NCI-H2196 (cell line): ENCODE results near the gene UBAC2.

ENCODE experiments used
- DNase-seq: peaks from one replicate; lab custom pipeline; 2025; ENCODE audit not compliant: unreplicated experiment; lab: John Stamatoyannopoulos, UW

UBAC2 gene

GRCh38 chr13:99330942-99331341 is 130.3 kb downstream of the UBAC2 start:
- DNase-seq = no peak

- no peak for DNase-seq
Measured at GRCh38 chr13:99331881-99332293, 131.2 kb downstream of the UBAC2 start.

GRCh38 chr13:99332456-99332855 is 131.8 kb downstream of the UBAC2 start:
- DNase-seq = no peak

DNA sequence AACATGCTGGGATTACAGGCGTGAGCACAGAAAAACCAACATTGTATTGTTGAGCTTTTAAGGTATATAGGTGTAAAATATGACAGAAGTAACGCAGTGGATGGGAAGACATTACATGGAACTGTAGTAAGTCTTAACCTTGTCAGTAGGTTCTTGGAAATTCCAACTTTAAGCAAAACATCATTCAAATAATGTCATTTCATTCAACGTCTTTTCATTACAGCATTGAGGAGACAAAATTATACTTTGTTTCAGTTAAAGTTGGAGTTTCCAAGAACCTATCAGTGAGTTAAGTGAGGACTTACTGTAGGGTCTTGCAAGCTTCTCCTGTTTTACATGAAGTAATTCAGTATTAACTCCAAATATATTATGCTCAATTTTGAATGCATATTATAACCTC is 133.6 kb downstream of the UBAC2 start:
- no peak for DNase-seq

DNA sequence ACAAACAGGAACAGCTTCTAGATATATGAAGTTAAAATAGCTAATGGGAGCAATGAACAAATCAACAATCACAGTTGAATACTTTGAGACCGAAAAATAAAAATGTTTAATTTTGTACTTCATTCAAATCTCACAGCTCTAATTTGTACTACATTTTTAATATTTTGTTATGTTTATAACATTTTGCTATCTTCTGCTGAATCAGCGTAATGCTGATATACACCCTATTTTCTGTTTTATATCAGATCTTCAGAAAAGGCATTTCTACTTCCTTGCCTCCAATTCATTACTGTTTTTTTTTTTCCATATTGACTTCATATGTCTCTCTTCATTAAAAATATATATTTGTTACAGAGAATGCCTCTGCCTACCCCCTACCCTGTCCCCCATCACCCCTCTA is 134.4 kb downstream of the UBAC2 start:
- DNase-seq = no peak

GRCh38 chr13:99335603-99336002 is 134.9 kb downstream of the UBAC2 start:
- DNase-seq = no peak

DNA sequence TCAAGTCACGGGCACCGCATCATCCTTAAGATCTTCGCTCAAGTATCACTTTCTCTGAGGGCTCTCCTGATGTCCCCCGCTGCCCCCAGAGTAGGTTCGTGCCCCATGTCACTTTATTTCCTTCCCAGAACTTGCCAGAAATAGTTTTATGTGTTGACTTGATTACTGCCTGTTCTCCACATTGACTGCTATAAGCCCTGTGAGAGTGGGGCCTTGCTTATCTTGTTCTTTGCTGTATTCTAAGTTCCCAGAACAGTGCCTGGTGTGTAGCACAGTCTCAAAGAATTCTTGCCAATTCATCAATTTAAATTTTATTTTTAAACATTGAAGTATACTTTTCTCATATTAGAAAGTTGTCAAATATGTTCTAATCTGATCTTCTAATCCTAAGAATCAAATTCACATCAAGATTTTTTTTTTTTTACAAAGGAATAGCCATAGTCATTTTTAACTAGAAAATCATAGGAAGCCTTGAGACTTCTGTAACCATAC is 138.6 kb downstream of the UBAC2 start:
- DNase-seq = no peak

- no peak for DNase-seq
Measured at GRCh38 chr13:99339736-99340397, 139.2 kb downstream of the UBAC2 start.

- DNase-seq = no peak
Measured at GRCh38 chr13:99340638-99341037, 140.0 kb downstream of the UBAC2 start.

DNA sequence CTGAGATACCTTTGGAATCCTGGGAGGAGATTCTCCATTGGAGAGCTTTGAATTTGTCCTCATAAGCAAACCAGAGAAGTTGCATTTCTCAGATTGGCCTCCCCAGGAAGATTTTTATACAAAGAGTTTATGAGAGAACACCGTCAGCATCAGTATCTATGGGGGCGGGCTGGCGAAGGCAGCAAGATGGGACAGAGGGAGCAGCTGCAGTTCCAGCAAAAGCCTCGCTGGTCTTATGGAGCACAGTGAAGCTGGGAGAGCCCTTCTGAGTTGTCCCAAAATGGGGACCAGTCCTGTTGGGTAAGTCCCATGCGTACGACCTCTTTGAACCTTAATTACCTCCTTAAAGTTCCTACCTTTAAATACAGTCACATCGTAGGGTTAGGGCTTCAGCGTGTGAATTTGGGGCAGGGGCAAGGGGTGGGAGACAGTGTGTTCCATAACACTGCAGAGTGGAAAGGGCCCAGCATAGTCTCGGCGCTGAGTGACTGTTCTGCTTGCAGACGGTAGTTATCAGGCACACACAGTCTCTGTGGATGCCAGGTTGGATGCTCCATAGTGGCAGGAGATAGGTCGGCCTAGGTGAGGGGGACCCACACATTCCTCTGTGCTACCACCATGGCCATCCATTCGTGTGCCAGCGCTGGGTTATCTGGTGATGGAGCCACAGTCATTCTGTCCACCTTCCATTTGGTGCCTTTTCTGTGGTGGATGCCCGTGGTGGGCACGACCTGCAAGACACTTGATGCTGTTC is 141.5 kb downstream of the UBAC2 start:
- DNase-seq = no peak

- no peak for DNase-seq
Measured at GRCh38 chr13:99342723-99343315, 142.2 kb downstream of the UBAC2 start.

- DNase-seq = no peak
Measured at GRCh38 chr13:99344610-99345208, 144.1 kb downstream of the UBAC2 start.

GRCh38 chr13:99345345-99345744 is 144.7 kb downstream of the UBAC2 start:
- no peak for DNase-seq

DNA sequence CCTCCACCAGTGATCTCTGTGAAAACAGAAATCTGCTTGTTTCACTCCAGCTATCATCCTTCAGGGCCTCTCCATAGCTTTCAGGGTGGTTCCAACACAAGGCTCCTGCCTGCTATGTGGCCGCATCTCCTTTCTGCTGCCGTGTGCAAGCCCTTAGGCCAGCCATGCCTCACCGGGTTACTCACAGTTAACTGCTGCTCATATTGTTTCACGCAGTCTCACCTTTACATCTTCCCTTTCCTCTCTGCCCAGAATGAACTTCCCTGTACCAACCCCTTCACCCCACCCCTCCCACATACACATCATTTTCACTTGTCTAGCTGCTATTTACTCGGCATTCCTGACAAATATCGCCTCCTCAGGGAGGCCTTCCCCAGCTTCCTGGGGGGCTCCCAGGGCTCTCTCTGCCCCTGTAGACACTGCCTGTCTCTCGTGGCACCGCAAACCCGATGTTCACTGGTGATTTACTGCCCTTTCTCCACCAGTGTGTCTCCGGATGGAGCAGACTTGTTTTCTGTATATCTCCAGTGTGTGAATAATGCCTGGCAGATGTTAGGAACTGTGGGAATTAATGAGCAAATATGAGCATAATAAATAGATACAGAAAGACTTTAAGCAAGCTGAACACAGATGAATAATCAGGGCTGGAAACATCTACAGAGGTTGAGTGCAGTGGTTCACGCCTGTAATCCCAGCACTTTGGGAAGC is 145.8 kb downstream of the UBAC2 start:
- no peak for DNase-seq

DNA sequence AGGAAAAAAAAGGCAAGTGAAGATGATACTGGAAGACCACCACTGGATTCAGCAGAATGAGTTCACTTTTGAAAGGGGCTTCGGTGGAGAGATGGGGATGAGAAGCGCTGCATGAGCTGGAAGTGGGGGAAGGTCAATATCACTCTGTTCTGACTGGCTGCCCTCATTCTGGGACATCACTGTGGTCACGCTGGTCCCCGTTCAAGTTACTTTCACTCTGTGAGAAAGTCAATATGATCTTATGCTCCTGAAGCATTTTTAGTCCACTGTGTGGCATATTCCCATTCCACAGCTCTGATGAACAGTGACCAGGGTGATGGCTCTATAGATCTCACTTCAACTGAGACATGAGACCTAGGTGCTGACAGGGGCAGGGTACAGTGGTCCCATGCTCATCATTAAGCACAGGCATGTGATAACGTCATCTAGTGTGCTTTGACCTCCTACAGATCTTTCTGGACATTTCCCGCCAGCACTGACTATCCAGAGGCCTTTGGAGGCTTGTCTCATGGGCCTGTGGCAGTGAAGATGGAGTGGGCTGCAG is 146.8 kb downstream of the UBAC2 start:
- DNase-seq = no peak

- no peak for DNase-seq
Measured at GRCh38 chr13:99347911-99348451, 147.3 kb downstream of the UBAC2 start.

GRCh38 chr13:99350191-99350590 is 149.5 kb downstream of the UBAC2 start:
- no peak for DNase-seq

DNA sequence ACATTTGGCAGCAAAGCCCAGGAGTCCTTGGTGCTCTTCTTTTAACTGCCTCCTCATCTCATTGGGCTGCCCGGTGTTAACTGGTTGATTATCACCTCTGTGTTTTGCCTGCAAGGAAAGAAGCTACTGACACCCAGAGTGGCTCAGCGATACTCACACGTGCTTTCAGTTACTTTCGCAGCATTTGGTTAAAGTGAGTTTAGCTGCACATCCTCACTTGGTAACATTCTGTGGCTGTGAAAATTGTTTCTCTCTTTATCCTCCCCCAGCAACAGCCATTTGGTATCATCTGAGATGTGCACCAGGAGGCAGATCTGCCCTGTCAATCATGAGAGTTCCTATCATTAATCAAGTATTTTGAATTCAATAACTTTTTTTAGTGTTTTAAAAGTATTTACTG is 151.1 kb downstream of the UBAC2 start:
- no peak for DNase-seq

- no peak for DNase-seq
Measured at GRCh38 chr13:99352351-99353245, 151.9 kb downstream of the UBAC2 start.

GRCh38 chr13:99353246-99353600 is 152.6 kb downstream of the UBAC2 start:
- no peak for DNase-seq
